Measurements from ENCODE around the gene TCHHL1.

DNA sequence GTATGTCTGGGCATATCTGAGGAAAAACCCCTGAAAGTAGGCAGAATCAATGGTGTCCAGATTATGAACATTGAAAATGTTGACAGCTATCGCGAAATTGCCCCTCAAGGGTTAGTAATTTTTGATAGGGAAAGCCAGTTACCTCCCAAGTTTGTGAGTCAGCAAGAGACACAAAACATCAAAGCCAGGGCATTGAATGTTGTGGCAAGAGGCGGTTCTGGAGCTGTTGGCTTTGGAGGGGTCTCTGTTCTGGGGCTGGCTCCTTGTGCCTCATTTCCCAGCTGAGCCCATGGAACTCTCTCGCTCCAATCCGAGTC is 41.5 kb downstream of the TCHHL1 start:
- TF ChIP-seq POLR2AphosphoS5 (IDR thresholded peaks at IDR 0.05; ENCODE audit: low read depth, low read length) (no peak), TAF1 (IDR thresholded peaks at IDR 0.05; ENCODE audit: borderline replicate concordance, insufficient read depth, low read length) (no peak)
- TF ChIP-seq, protein P1, sequence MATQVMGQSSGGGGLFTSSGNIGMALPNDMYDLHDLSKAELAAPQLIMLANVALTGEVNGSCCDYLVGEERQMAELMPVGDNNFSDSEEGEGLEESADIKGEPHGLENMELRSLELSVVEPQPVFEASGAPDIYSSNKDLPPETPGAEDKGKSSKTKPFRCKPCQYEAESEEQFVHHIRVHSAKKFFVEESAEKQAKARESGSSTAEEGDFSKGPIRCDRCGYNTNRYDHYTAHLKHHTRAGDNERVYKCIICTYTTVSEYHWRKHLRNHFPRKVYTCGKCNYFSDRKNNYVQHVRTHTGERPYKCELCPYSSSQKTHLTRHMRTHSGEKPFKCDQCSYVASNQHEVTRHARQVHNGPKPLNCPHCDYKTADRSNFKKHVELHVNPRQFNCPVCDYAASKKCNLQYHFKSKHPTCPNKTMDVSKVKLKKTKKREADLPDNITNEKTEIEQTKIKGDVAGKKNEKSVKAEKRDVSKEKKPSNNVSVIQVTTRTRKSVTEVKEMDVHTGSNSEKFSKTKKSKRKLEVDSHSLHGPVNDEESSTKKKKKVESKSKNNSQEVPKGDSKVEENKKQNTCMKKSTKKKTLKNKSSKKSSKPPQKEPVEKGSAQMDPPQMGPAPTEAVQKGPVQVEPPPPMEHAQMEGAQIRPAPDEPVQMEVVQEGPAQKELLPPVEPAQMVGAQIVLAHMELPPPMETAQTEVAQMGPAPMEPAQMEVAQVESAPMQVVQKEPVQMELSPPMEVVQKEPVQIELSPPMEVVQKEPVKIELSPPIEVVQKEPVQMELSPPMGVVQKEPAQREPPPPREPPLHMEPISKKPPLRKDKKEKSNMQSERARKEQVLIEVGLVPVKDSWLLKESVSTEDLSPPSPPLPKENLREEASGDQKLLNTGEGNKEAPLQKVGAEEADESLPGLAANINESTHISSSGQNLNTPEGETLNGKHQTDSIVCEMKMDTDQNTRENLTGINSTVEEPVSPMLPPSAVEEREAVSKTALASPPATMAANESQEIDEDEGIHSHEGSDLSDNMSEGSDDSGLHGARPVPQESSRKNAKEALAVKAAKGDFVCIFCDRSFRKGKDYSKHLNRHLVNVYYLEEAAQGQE (IDR thresholded peaks at IDR 0.05; ENCODE audit: insufficient read depth in 1 of 2, low read depth in 2 of 2, low read length in 2 of 2): no peak
